GM12873 (cell line): Measurements from ENCODE around the gene BCAS3.

Experiments
- CTCF ChIP-seq: IDR thresholded peaks from 2 replicates; pipeline ENCODE4 v1.5.1; 2012; ENCODE audit warnings: low read depth, mild to moderate bottlenecking, moderate library complexity, low read length, control low read depth; ENCODE audit not compliant: insufficient read depth; ENCODE audit errors: missing control alignments

The BCAS3 gene

DNA sequence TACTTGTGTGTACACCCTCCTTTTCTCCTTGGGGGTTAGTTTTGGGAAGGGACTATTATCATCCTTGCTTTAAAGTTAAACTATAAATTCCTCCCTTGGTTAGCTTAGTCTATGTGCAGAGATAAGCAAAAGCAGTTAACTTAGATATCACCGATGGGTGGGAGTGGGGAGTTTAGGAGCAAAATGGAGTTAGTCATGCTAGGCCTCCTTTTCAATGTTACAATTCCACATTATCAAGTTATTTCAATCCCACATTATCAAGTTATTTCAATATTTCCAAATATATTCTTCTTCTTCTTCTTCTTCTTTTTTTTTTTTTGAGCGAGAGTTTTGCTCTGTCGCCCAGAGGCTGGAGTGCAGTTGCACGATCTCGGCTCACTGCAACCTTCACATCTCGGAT, 1.7 kb upstream of the BCAS3 start:
- TF ChIP-seq CTCF = no peak

DNA sequence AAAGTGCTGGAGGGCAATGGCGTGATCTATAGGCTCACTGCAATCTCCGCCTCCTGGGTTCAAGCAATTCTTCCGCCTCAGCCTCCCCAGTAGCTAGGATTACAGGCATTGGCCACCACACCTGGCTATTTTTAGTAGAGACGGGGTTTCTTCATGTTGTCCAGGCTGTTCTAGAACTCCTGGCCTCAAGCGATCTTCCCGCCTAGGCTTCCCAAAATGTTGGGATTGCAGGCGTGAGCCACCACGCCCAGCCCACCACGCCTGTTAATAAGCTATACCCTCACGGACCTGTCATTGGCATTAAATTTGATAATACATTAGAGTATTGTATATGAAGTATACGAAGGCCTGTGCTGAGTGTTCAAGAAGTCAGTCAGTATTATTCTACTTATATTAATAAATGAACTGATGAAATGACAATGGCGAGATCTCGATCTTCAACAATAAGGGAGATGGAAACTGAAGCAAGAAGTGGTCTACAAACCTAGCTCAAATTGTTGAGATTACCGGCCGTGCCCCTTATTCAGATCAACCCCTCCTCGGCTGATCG, 818 bp upstream of the BCAS3 start:
- no peak for TF ChIP-seq CTCF

DNA sequence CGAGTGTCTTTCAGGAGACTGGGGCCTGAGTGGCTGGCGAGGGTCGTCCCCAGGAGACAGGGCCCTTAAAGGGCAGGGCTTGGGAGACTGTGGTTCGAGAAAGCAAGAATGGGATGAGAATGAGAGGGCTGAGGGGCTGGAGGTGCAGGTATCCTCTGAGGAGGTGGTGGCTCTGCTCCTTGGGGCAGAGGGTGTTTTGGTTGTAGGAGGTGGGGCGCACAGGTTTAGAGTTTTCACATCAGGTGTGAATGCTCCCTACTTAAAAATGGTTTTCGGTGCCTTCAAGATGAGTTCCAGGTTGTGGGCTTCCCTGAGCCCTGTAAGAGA, 430 bp downstream of the BCAS3 start:
- no peak for TF ChIP-seq CTCF

DNA sequence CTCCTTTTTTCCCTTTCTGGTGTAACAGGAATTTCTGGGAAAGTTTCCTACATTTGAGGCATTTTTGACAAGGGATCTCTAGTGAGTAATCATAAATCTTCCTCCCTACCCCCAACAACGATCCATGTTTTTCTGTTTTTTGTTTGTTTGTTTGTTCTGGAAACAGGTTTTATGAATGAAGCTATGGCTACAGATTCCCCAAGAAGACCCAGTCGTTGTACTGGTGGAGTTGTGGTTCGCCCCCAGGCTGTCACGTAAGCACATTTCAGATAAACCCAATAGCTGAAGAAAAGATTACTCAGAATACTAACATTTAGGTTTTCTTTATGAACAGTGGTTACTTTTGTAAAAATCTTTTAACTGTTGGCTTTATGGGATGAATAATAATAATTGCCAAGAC, 1.6 kb downstream of the BCAS3 start:
- TF ChIP-seq CTCF = no peak

DNA sequence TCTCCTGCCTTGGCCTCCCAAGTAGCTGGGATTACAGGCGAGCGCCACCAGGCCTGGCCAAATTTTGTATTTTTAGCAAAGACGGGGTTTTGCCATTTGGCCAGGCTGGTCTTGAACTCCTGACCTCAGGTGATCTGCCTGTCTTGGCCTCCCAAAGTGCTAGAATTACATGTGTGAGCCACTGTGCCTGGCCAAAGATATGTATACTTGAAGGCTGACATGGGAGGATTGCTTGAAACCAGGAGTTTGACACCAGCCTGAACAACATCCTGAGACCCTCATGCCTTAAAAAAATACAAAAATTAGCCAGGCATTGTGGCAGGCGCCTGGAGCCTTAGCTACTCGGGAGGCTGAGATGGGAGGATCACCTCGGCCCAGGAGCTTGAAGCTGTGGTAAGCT, 3.1 kb downstream of the BCAS3 start:
- no peak for TF ChIP-seq CTCF

DNA sequence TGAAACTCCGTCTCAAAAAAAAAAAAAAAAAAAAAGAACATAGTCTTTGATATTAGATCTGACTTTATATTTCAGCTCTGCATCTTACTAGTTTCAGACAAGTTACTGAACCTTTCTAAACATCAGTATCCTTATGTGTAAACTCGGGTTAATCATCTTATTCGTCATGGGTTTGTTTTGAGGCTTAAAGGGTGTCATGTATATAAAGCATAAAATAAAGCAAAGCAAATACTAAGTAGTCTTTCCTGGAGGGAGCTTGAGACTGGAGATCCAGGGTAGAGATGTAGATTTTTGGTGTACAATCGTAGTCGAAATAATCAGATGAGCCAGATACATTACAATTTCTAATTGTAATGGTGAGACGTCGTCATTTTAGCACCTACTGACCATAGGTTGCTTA, 7.8 kb downstream of the BCAS3 start:
- TF ChIP-seq CTCF = no peak

DNA sequence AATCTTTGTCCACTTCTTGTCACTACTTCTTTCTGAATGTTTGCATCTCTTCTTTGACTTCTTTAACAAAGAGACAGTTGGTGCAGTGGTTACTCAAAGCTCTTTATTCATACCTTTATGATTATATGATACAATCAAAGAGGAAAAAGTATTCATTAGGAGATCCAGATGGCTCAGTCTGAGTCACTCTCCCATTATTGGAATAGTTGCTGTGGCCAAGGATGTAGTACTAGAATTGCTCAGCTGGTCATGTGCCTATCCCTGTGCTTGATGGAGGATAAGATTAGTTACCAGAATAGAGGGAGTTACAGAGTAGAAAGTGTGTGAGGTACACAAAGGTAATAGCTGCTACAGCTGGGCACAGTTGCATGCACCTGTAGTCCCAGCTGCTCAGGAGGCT, 18.3 kb downstream of the BCAS3 start:
- TF ChIP-seq CTCF = no peak
